Measurements from ENCODE around the gene PIP4K2C. TPM values are rescaled to one million over a fixed set of nuclear protein-coding genes. Genes with fewer than 3 reads are reported as not detected.
"Not testable (repeated sequence)": the region's sequence is repeated elsewhere in the genome, so short reads cannot be mapped to it uniquely, and the experiment has no call there.

PIP4K2C gene
- total RNA-seq, 2 experiments from 2014 or later, result 17.1 to 18.5 TPM

GRCh38 chr12:57625261-57626032, 34.5 kb downstream of the PIP4K2C start:
- H3K36me3 Mint-ChIP-seq, result no peaks in the 10 kb centered on the region
- no peaks in the 10 kb centered on the region for H3K9me3 Mint-ChIP-seq
- no peak overlapping the region for H3K4me3 Mint-ChIP-seq
- H3K4me1 Mint-ChIP-seq, result peaks cover 14% of the 10 kb centered on the region
- no peak overlapping the region for H3K27ac Mint-ChIP-seq
- peaks cover 92% of the 10 kb centered on the region for H3K27me3 Mint-ChIP-seq
- DNase-seq, result no peak

GRCh38 chr12:57626111-57626920, 35.3 kb downstream of the PIP4K2C start:
- H3K9me3 Mint-ChIP-seq, result no peaks in the 10 kb centered on the region
- peaks cover 8% of the 10 kb centered on the region for H3K4me1 Mint-ChIP-seq
- H3K27ac Mint-ChIP-seq, result no peak overlapping the region
- no peak for DNase-seq
- no peak overlapping the region for H3K4me3 Mint-ChIP-seq
- peaks cover 92% of the 10 kb centered on the region for H3K27me3 Mint-ChIP-seq
- H3K36me3 Mint-ChIP-seq, result no peaks in the 10 kb centered on the region

- peaks cover 8% of the 10 kb centered on the region for H3K4me1 Mint-ChIP-seq
- H3K36me3 Mint-ChIP-seq, result no peaks in the 10 kb centered on the region
- H3K9me3 Mint-ChIP-seq, result no peaks in the 10 kb centered on the region
- H3K27me3 Mint-ChIP-seq, result peaks cover 92% of the 10 kb centered on the region
- H3K4me3 Mint-ChIP-seq, result no peak overlapping the region
- DNase-seq, result no peak
- no peak overlapping the region for H3K27ac Mint-ChIP-seq
Observed at GRCh38 chr12:57626921-57627445, 36.0 kb downstream of the PIP4K2C start.

- DNase-seq, result peak; percentile 45
- Mint-ChIP-seq H3K9me3 (no peaks in the 10 kb centered on the region), H3K36me3 (no peaks in the 10 kb centered on the region), H3K4me1 (peaks cover 5% of the 10 kb centered on the region), H3K27me3 (peaks cover 89% of the 10 kb centered on the region), H3K27ac (no peak overlapping the region), H3K4me3 (no peak overlapping the region)
Observed at GRCh38 chr12:57627501-57628279, 36.7 kb downstream of the PIP4K2C start.

- Mint-ChIP-seq H3K27me3 (peaks cover 86% of the 10 kb centered on the region), H3K9me3 (no peaks in the 10 kb centered on the region), H3K36me3 (no peaks in the 10 kb centered on the region), H3K4me3 (no peak overlapping the region), H3K27ac (no peak overlapping the region), H3K4me1 (peaks cover 9% of the 10 kb centered on the region)
- DNase-seq, result no peak
Observed at GRCh38 chr12:57628280-57629191, 37.5 kb downstream of the PIP4K2C start.

- no peak for DNase-seq
- peaks cover 9% of the 10 kb centered on the region for H3K4me1 Mint-ChIP-seq
- H3K27ac Mint-ChIP-seq, result no peak overlapping the region
- peaks cover 81% of the 10 kb centered on the region for H3K27me3 Mint-ChIP-seq
- no peaks in the 10 kb centered on the region for H3K36me3 Mint-ChIP-seq
- no peak overlapping the region for H3K4me3 Mint-ChIP-seq
- H3K9me3 Mint-ChIP-seq, result no peaks in the 10 kb centered on the region
Observed at GRCh38 chr12:57629897-57630471, 39.0 kb downstream of the PIP4K2C start.

GRCh38 chr12:57630891-57631433, 40.0 kb downstream of the PIP4K2C start:
- Mint-ChIP-seq H3K27me3 (peaks cover 80% of the 10 kb centered on the region), H3K27ac (no peak overlapping the region), H3K4me3 (no peak overlapping the region), H3K4me1 (peaks cover 9% of the 10 kb centered on the region), H3K9me3 (no peaks in the 10 kb centered on the region), H3K36me3 (no peaks in the 10 kb centered on the region)
- DNase-seq, result no peak

GRCh38 chr12:57631566-57632072, 40.6 kb downstream of the PIP4K2C start:
- Mint-ChIP-seq H3K36me3 (no peaks in the 10 kb centered on the region), H3K4me1 (peaks cover 9% of the 10 kb centered on the region), H3K27me3 (peaks cover 73% of the 10 kb centered on the region), H3K27ac (no peak overlapping the region), H3K9me3 (no peaks in the 10 kb centered on the region), H3K4me3 (no peak overlapping the region)
- no peak for DNase-seq

- H3K4me3 Mint-ChIP-seq, result peak overlapping the region; percentile 68
- DNase-seq, result no peak
- peaks cover 68% of the 10 kb centered on the region for H3K27me3 Mint-ChIP-seq
Observed at GRCh38 chr12:57632073-57632957, 41.3 kb downstream of the PIP4K2C start.

GRCh38 chr12:57632958-57633840, 42.2 kb downstream of the PIP4K2C start, which contains the start of gene B4GALNT1:
Gene B4GALNT1, minus strand, starts transcription at chr12:57633201. Its CDS starts 1,069 bp downstream, at chr12:57632132.
- peak within 1 kb of the TSS; percentile 68 for H3K4me3 Mint-ChIP-seq
- peaks cover 63% of the 10 kb centered on the region for H3K27me3 Mint-ChIP-seq
- H3K27ac Mint-ChIP-seq, result no peak within 1 kb of the TSS
- no peaks in the 10 kb centered on the region for H3K9me3 Mint-ChIP-seq
- H3K4me1 Mint-ChIP-seq, result peaks cover 7% of the 10 kb centered on the region
- H3K36me3 Mint-ChIP-seq, result no peaks in the 10 kb centered on the region
- DNase-seq, result peak; percentile 79

More at GRCh38 chr12:57632073-57632957, 41.3 kb downstream of the PIP4K2C start:
- Mint-ChIP-seq H3K27ac (no peak overlapping the region), H3K36me3 (no peaks in the 10 kb centered on the region), H3K4me1 (peaks cover 7% of the 10 kb centered on the region), H3K9me3 (no peaks in the 10 kb centered on the region)

GRCh38 chr12:57636731-57637130, 45.7 kb downstream of the PIP4K2C start:
- DNase-seq, H3K4me3 Mint-ChIP-seq, H3K27ac Mint-ChIP-seq, H3K36me3 Mint-ChIP-seq, H3K4me1 Mint-ChIP-seq, H3K9me3 Mint-ChIP-seq: not testable (repeated sequence)
- peaks cover 44% of the 10 kb centered on the region for H3K27me3 Mint-ChIP-seq

GRCh38 chr12:57637364-57637763, 46.4 kb downstream of the PIP4K2C start:
- Mint-ChIP-seq H3K36me3 (no peaks in the 10 kb centered on the region), H3K4me3 (no peak overlapping the region), H3K27me3 (peaks cover 38% of the 10 kb centered on the region), H3K27ac (no peak overlapping the region), H3K4me1 (peaks cover 5% of the 10 kb centered on the region), H3K9me3 (no peaks in the 10 kb centered on the region)
- no peak for DNase-seq
